K562 treated with DMSO at 1 percent for 48 hours (cell line): Measurements from ENCODE around the gene ITGAL. TPM values are rescaled to one million over a fixed set of nuclear protein-coding genes. Genes with fewer than 3 reads are reported as not detected.

Experiments used
- total RNA-seq: library from RNA; unstranded; fragments of 300-600 nt; gene quantifications from 2 replicates; pipeline ENCODE4 v1.2.3, GENCODE V29; 2022; ENCODE audit warnings: low replicate concordance; ENCODE audit errors: extremely low read depth

The ITGAL gene
- not detected in 2 replicates for total RNA-seq

GRCh38 chr16:30472328-30472942 is at the start of gene ITGAL:
ITGAL (plus strand) TSS chr16:30472742; CDS start chr16:30472838, 96 bp downstream.

GRCh38 chr16:30429678-30430427 is 42.7 kb upstream of the ITGAL start, which contains the start of gene DCTPP1:
DCTPP1 (minus strand) TSS chr16:30430030; CDS start chr16:30429980, 50 bp downstream.

GRCh38 chr16:30445408-30446202 is 26.9 kb upstream of the ITGAL start, which contains the start of gene SEPHS2:
SEPHS2 (minus strand) TSS chr16:30445874; CDS start chr16:30445727, 147 bp downstream.

DNA sequence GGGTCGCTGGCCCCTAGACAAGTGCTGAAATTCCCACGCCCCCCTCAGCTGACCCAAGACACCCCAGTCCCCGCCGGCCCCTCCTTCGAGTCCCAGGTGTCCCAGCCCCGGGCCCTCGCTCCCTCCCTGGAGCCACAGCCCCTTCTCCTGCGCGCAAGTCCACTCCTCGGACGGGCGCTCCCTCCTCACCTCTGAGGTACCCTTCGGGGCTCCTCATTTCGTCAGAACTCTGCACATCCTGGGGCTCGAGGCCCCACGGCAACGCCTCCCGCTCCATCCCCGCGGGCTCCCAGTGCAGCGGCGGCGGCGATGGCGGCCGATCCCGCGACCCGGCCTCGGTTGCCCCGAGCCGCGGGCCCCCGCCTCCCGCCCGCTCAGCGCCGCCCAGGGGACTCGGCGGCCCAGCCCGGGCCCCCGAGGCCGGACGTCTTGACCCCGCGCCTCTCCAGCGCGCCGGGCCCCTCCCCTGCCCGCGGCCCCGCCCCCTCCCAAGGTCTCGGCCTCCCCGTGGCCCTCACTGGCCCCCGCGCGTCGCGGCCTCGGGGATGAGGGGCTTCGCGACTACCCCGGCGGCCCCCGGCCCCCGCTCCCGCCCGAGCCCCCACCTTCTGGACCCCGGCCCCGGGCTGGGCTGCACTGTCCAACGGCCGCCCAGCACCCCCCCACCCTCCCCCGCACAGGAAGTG is 53.7 kb downstream of the ITGAL start, which contains the start of gene ZNF768:
ZNF768 (minus strand) TSS at position 430 of the 686 bp plus-strand sequence; CDS start at position 277, 153 bp downstream.

GRCh38 chr16:30534368-30535105 is 62.0 kb downstream of the ITGAL start, which contains the start of gene ZNF747:
ZNF747 (minus strand) TSS chr16:30534858; CDS start chr16:30534679, 179 bp downstream.

DNA sequence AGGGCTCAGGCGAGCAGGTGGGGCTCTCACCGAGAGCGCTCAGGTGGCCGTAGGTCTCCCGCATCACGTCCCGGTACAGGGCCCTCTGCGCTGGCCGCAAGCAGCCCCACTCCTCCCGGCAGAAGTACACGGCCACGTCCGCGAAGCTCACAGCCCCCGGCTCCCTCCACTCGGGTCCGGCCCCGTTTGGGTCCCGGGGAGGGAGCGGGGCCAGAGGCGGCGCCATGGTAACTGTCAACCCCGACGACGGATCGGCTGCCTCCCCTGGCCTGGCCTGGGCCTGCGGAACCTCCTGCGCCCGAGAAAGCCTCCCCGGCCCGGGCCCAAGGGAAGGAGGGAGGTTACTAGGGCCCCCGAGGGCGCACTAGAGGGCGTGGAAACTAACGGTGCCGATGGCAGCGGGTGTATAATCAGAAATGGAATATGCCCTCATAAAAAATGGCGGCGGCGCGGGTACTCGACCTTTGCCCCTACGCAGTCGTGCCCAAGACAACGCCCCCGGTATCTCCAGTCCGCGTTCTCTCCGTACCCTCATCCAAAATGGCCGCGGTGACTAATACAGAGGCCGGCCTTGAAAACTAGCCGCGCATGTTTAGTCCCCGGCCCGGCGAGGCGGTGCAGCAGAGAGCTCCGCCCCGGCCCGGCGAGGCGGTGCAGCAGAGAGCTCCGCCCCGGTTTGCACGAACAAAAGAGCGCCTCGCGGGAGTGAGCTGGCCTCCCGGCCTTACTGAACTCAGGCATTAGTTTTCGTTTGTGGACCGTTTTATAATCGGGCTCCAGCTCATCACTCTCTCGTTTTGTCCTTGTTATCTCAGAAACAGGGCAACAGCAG is 85.6 kb downstream of the ITGAL start, which contains the start of gene ZNF764:
ZNF764 (minus strand) TSS at position 418 of the 832 bp plus-strand sequence; CDS start at position 226, 192 bp downstream.

DNA sequence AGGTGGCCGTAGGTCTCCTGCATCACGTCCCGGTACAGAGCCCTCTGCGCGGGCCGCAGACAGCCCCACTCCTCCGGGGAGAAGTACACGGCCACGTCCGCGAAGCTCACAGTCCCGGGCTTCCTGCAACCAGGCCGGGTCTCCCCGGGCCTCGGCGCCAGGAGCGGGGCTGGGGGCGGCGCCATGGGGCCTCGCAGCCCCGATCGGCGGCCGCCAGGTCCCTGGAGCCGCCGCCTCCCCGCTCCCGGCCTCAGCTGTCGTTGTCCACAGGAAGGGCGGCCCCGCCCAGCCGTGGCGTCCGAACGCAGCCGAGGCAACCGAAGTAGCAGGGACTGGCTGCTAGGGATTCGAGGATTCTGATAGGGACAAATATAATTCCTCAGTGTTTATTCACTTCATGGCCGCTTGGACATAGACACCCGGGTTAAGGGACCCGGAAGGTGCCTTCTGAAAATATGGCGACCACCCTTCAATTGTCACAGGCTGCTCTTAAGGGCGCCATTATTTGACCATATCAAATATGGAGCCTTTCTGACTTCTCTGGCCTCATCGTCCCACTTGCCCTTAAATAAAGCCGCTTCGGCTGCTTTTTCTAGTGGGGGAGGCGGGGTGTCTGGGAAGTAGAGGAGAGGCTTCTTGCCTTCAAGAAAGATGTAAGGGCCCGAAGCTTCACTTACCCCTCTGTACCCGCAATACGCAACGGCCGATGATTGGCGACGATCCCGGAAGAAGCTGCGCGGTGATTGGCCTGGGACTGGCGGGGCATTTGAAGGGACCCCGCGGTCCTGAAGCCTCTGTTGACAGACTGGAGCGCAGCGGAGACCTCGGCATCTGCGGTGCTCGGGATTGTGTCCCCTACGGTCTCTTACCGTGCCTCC is 99.1 kb downstream of the ITGAL start, which contains the start of gene ZNF688:
ZNF688 (minus strand) TSS at position 270 of the 878 bp plus-strand sequence; CDS start at position 185, 85 bp downstream.

Other genes starting within 250 kb of the ITGAL start
- gene NPIPB13, start 224.3 kb upstream of the ITGAL start, total RNA-seq = not detected in 2 replicates
- gene CD2BP2, start 117.4 kb upstream of the ITGAL start, total RNA-seq = not detected in 2 replicates
- gene TBC1D10B, start 102.2 kb upstream of the ITGAL start, total RNA-seq = not detected in 2 replicates
- not detected in 2 replicates for gene MYL11, start 97.9 kb upstream of the ITGAL start, total RNA-seq
- not detected in 2 replicates for gene SEPTIN1, start 90.2 kb upstream of the ITGAL start, total RNA-seq
- not detected in 2 replicates for gene ZNF48, start 77.3 kb upstream of the ITGAL start, total RNA-seq
- not detected in 2 replicates for gene ZNF771, start 65.1 kb upstream of the ITGAL start, total RNA-seq
- not detected in 2 replicates for gene DCTPP1, start 42.7 kb upstream of the ITGAL start, total RNA-seq
- not detected in 2 replicates for gene SEPHS2, start 26.9 kb upstream of the ITGAL start, total RNA-seq
- gene ZNF768, start 53.8 kb downstream of the ITGAL start, total RNA-seq = not detected in 2 replicates
- not detected in 2 replicates for gene ZNF747, start 62.1 kb downstream of the ITGAL start, total RNA-seq
- not detected in 2 replicates for gene ZNF764, start 85.6 kb downstream of the ITGAL start, total RNA-seq
- not detected in 2 replicates for gene ZNF688, start 99.0 kb downstream of the ITGAL start, total RNA-seq
- not detected in 2 replicates for gene ZNF785, start 113.0 kb downstream of the ITGAL start, total RNA-seq
- not detected in 2 replicates for gene ZNF689, start 137.6 kb downstream of the ITGAL start, total RNA-seq
- not detected in 2 replicates for gene PRR14, start 178.2 kb downstream of the ITGAL start, total RNA-seq
- not detected in 2 replicates for gene FBRS, start 185.7 kb downstream of the ITGAL start, total RNA-seq
- gene SRCAP, start 226.4 kb downstream of the ITGAL start, total RNA-seq = not detected in 2 replicates